Activated naive CD8-positive, alpha-beta T cell (primary cell): ENCODE data around the gene MKLN1.

Experiments
- H3K27ac Mint-ChIP-seq: one replicate; pipeline ENCODE4 v1.8.0; 2021; ENCODE audit warnings: mixed read lengths
- H3K27me3 Mint-ChIP-seq: one replicate; pipeline ENCODE4 v1.8.0; 2021; ENCODE audit warnings: mixed read lengths
- H3K36me3 Mint-ChIP-seq: one replicate; pipeline ENCODE4 v1.8.0; 2021; ENCODE audit warnings: mixed read lengths
- H3K4me1 Mint-ChIP-seq: one replicate; pipeline ENCODE4 v1.8.0; 2021; ENCODE audit warnings: low read depth, mixed read lengths
- H3K4me3 Mint-ChIP-seq: one replicate; pipeline ENCODE4 v1.8.0; 2021; ENCODE audit warnings: mild to moderate bottlenecking, mixed read lengths
- H3K9me3 Mint-ChIP-seq: one replicate; pipeline ENCODE4 v1.8.0; 2021; ENCODE audit warnings: low read depth, mixed read lengths

Gene MKLN1

DNA sequence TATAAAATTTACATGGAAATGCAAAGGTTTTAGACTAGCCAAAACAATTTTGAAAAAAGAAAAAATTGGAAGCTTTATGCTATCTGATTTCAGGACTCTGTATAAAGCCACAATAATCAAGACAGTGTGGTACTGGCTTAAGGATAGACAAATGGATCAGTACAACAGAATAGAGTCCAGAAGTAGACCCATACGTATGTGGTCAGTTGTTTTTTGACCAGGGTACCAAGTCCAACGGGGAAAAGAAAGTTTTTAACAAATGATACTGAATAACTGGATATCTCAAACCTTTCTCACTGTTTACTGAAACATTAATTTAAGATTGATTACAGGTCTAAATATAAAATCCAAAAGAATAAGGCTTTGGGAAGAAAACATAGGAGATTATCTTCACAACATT lies 149.1 kb downstream of the MKLN1 start:
- Mint-ChIP-seq H3K9me3 (no peaks in the 10 kb centered on the region), H3K36me3 (peaks cover 10% of the 10 kb centered on the region), H3K27me3 (no peaks in the 10 kb centered on the region), H3K4me1 (no peaks in the 10 kb centered on the region), H3K27ac (no peak overlapping the region), H3K4me3 (no peak overlapping the region)

- H3K27ac Mint-ChIP-seq = no peak overlapping the region
- H3K4me3 Mint-ChIP-seq = no peak overlapping the region
- H3K9me3 Mint-ChIP-seq = no peaks in the 10 kb centered on the region
These were observed 153.0 kb downstream of the MKLN1 start for GRCh38 chr7:131480384-131481315.

GRCh38 chr7:131482800-131483199 lies 155.1 kb downstream of the MKLN1 start:
- no peak overlapping the region for H3K27ac Mint-ChIP-seq
- H3K4me3 Mint-ChIP-seq = no peak overlapping the region
- H3K27me3 Mint-ChIP-seq = no peaks in the 10 kb centered on the region
- H3K9me3 Mint-ChIP-seq = no peaks in the 10 kb centered on the region
- H3K36me3 Mint-ChIP-seq = no peaks in the 10 kb centered on the region
- no peaks in the 10 kb centered on the region for H3K4me1 Mint-ChIP-seq

More at GRCh38 chr7:131480384-131481315, 153.0 kb downstream of the MKLN1 start:
- Mint-ChIP-seq H3K27me3 (no peaks in the 10 kb centered on the region), H3K4me1 (no peaks in the 10 kb centered on the region), H3K36me3 (no peaks in the 10 kb centered on the region)

DNA sequence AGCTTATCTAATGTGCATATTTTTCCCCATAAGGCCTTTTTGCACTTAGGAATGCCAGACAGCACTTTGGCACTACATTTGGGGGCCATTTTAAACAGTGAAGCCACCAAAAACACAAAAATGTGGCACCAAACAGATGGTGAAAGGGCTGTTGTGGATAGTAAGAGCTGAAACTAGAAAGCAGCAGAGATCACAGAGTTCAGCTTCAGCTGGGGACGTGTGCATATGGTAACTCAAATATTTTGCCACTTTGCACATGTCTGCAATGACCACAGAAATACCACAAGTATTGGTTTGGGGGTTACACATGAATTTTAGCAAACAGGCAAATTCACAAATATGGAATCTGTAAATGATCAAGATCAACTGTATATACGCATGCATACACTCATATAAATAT lies 155.9 kb downstream of the MKLN1 start:
- no peaks in the 10 kb centered on the region for H3K27me3 Mint-ChIP-seq
- no peaks in the 10 kb centered on the region for H3K4me1 Mint-ChIP-seq
- no peaks in the 10 kb centered on the region for H3K9me3 Mint-ChIP-seq
- H3K4me3 Mint-ChIP-seq = no peak overlapping the region
- H3K36me3 Mint-ChIP-seq = no peaks in the 10 kb centered on the region
- H3K27ac Mint-ChIP-seq = no peak overlapping the region

GRCh38 chr7:131486346-131486745 lies 158.7 kb downstream of the MKLN1 start:
- Mint-ChIP-seq H3K27me3 (no peaks in the 10 kb centered on the region), H3K4me3 (no peak overlapping the region), H3K36me3 (peaks cover 3% of the 10 kb centered on the region)

DNA sequence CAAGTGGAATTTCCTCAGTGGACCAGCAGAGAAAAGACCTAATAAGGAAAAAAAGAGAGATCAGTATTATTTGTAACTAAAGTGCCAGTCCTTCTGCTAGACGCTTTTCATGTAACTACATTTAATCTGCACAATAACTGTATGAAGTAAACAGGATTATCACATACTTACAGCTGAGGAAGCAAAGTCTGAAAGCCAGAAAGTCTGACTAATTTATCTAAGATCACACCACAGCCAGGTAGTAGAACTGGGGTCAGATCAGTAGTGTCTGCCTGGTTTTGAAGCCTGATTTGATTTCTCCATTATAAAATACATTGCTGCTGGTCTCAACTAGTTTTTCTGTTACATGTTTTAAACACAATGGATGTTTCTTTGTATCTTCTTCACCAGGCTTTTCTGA lies 159.5 kb downstream of the MKLN1 start:
- Mint-ChIP-seq H3K4me1 (no peaks in the 10 kb centered on the region), H3K27me3 (no peaks in the 10 kb centered on the region), H3K9me3 (no peaks in the 10 kb centered on the region), H3K4me3 (no peak overlapping the region), H3K36me3 (peaks cover 3% of the 10 kb centered on the region), H3K27ac (no peak overlapping the region)

More at GRCh38 chr7:131486346-131486745, 158.7 kb downstream of the MKLN1 start:
- no peaks in the 10 kb centered on the region for H3K9me3 Mint-ChIP-seq
- H3K4me1 Mint-ChIP-seq = no peaks in the 10 kb centered on the region
- H3K27ac Mint-ChIP-seq = no peak overlapping the region

DNA sequence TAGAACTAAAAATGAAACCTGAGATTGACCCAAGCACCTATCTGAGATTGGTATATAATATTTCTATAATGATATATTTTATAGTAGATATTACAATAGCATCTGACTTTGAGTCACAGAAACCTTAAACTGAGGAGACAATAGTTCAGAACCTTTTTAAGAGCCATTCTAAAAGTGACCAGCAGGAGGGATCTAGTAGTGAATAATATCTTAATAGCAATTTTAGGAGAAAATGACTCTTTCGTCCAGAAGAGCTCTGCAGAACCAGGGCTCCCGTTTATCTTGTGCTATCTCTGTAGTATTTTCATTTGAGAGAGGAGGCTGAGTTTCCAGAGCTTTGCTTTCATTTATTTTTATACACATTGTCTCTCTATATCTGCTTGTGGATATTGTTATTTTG lies 160.7 kb downstream of the MKLN1 start:
- H3K36me3 Mint-ChIP-seq = peaks cover 3% of the 10 kb centered on the region
- H3K27ac Mint-ChIP-seq = no peak overlapping the region
- no peaks in the 10 kb centered on the region for H3K27me3 Mint-ChIP-seq
- no peaks in the 10 kb centered on the region for H3K9me3 Mint-ChIP-seq
- no peak overlapping the region for H3K4me3 Mint-ChIP-seq
- H3K4me1 Mint-ChIP-seq = no peaks in the 10 kb centered on the region

GRCh38 chr7:131489196-131489595 lies 161.5 kb downstream of the MKLN1 start:
- no peak overlapping the region for H3K4me3 Mint-ChIP-seq
- no peaks in the 10 kb centered on the region for H3K4me1 Mint-ChIP-seq
- no peaks in the 10 kb centered on the region for H3K9me3 Mint-ChIP-seq
- no peaks in the 10 kb centered on the region for H3K27me3 Mint-ChIP-seq
- peaks cover 3% of the 10 kb centered on the region for H3K36me3 Mint-ChIP-seq
- H3K27ac Mint-ChIP-seq = no peak overlapping the region

DNA sequence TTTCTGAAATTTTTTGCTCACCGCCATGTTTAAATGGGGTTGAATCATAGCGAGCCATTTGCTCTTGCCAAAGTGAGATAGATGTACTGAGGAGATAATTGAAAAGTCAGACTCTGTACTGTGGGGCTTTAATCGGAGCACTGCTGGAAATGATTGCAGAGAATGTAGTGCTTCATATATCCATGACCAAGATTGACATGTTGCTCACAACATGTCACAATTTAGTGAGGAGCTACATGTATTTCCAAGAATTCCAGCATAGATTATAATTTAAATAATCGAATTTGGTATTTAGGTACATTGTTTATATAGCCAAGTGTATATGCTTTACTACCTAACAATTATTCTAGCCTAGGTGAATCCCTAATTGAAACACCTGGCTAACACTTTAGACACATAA lies 162.2 kb downstream of the MKLN1 start:
- no peak overlapping the region for H3K27ac Mint-ChIP-seq
- peaks cover 3% of the 10 kb centered on the region for H3K36me3 Mint-ChIP-seq
- no peak overlapping the region for H3K4me3 Mint-ChIP-seq
- no peaks in the 10 kb centered on the region for H3K9me3 Mint-ChIP-seq
- H3K4me1 Mint-ChIP-seq = no peaks in the 10 kb centered on the region
- no peaks in the 10 kb centered on the region for H3K27me3 Mint-ChIP-seq

DNA sequence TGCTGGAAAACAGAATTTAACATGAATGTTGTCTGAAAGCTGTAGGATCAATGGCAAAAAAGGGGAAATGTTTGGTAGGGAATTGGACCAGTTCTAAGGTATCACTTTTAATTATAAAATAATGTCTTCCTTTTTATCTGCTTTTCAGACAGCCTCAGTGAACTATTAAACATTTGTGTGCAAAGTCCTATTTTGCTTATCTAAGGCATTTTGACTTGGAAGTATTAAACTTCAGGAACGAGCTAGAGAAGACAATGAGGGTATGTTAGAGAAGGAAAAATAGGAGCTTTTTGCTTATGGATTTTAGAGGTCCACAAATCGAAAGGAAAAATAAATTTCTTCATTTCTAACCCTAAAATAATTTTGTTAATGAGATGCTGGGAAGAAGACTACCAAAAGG lies 165.4 kb downstream of the MKLN1 start:
- Mint-ChIP-seq H3K27ac (no peak overlapping the region), H3K9me3 (no peaks in the 10 kb centered on the region), H3K27me3 (no peaks in the 10 kb centered on the region), H3K4me1 (no peaks in the 10 kb centered on the region), H3K4me3 (no peak overlapping the region), H3K36me3 (peaks cover 8% of the 10 kb centered on the region)

GRCh38 chr7:131493581-131493980 lies 165.9 kb downstream of the MKLN1 start:
- Mint-ChIP-seq H3K4me3 (no peak overlapping the region), H3K27ac (no peak overlapping the region), H3K27me3 (no peaks in the 10 kb centered on the region), H3K9me3 (no peaks in the 10 kb centered on the region), H3K36me3 (peaks cover 8% of the 10 kb centered on the region), H3K4me1 (no peaks in the 10 kb centered on the region)

GRCh38 chr7:131494182-131494581 lies 166.5 kb downstream of the MKLN1 start:
- Mint-ChIP-seq H3K27me3 (no peaks in the 10 kb centered on the region), H3K27ac (no peak overlapping the region), H3K4me1 (no peaks in the 10 kb centered on the region), H3K36me3 (peaks cover 8% of the 10 kb centered on the region), H3K4me3 (no peak overlapping the region), H3K9me3 (no peaks in the 10 kb centered on the region)

DNA sequence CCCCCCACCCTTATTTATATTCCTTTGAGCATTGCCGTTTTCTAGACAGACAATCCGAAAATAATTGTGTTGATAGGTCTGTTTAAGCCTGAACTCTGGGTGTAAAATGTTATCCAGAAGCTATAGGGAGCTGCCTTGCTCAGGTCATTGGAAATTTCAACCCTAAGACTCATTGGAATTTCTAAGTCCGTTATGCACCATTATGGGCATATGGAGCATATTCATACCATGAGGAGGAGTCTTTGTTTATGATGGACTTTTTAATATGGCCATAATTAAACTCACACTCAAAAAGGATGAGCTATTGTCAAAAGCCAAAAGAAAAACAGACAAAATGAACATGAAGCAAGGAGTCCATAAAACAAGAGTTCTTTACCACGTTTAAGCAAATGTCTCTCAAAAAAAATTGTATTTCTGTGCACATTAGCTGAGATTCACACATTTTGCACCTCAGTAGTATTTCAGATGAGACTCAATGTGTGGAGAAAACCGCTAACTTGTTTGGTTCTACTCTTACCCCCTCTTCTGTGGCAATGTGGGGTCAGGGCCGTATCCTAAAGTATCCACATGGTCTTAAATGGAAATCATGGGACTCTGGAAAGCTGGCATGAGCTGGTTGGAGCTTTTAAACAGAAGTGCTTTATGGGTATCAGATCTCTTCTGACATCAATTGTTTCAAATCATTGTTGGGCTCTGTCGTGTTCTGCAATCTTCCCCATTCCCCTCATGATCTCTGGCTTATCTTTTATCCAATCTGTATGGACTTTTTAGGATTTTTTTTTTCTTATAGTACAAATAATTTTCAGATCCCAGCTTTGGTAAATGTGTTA lies 168.2 kb downstream of the MKLN1 start:
- Mint-ChIP-seq H3K9me3 (no peaks in the 10 kb centered on the region), H3K27ac (no peak overlapping the region)

GRCh38 chr7:131497454-131497853 lies 169.8 kb downstream of the MKLN1 start:
- Mint-ChIP-seq H3K4me3 (no peak overlapping the region), H3K4me1 (peaks cover 26% of the 10 kb centered on the region), H3K27ac (no peak overlapping the region), H3K9me3 (no peaks in the 10 kb centered on the region), H3K27me3 (no peaks in the 10 kb centered on the region), H3K36me3 (peaks cover 5% of the 10 kb centered on the region)

More for the DNA sequence above, 168.2 kb downstream of the MKLN1 start:
- Mint-ChIP-seq H3K36me3 (peaks cover 5% of the 10 kb centered on the region), H3K27me3 (no peaks in the 10 kb centered on the region), H3K4me1 (peaks cover 10% of the 10 kb centered on the region), H3K4me3 (no peak overlapping the region)

GRCh38 chr7:131498237-131498885 lies 170.7 kb downstream of the MKLN1 start:
- no peaks in the 10 kb centered on the region for H3K9me3 Mint-ChIP-seq
- H3K27me3 Mint-ChIP-seq = no peaks in the 10 kb centered on the region
- H3K36me3 Mint-ChIP-seq = peaks cover 5% of the 10 kb centered on the region
- H3K4me1 Mint-ChIP-seq = peaks cover 34% of the 10 kb centered on the region
- H3K4me3 Mint-ChIP-seq = no peak overlapping the region
- H3K27ac Mint-ChIP-seq = no peak overlapping the region
